Measurements from ENCODE around the gene NDFIP1. TPM values are rescaled to one million over a fixed set of nuclear protein-coding genes. Genes with fewer than 3 reads are reported as not detected.

NDFIP1 gene
- total RNA-seq, 1 experiment from 2014 or later, result 26.6 TPM

DNA sequence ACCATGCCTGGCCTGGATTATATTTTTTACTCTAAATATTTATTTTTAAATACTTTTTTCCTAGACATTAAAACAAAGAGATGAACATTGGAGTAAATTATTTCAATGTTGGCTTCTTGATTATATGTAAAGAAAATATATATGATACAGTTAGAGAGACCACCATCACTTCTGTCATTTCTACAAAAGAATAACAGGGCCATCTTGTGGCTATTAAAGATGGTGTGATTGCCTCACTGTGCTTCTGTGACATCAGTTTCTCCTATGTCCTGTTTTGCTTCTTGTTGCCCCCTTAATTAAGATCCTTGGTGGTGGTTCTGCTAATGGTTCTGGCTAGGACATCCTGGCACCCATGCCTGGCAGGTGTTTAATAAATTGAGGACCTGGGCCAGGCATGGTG lies 32.9 kb downstream of the NDFIP1 start:
- no peak overlapping the region for H2BK12ac ChIP-seq (ENCODE audit: insufficient read length, low read depth, low read length)
- no peak overlapping the region for H3K27ac ChIP-seq (ENCODE audit: insufficient read length, low read depth, low read length)
- no peak overlapping the region for H2AK5ac ChIP-seq (ENCODE audit: insufficient read length, low read length)
- H3K4me1 Mint-ChIP-seq, result no peaks in the 10 kb centered on the region
- no peak for DNase-seq
- no peak overlapping the region for H2BK20ac ChIP-seq (ENCODE audit: low read depth, low read length, poor library complexity, severe bottlenecking)
- no peak overlapping the region for H4K5ac ChIP-seq (ENCODE audit: insufficient read length, low read depth, low read length)
- no peaks in the 10 kb centered on the region for H4K20me1 ChIP-seq (ENCODE audit: control insufficient read depth, insufficient read depth, insufficient read length)
- H3K23ac ChIP-seq (ENCODE audit: insufficient read length, low read depth, low read length), result no peak overlapping the region
- H3K27ac Mint-ChIP-seq, result no peak overlapping the region
- no peak overlapping the region for H2BK120ac ChIP-seq (ENCODE audit: low read depth, low read length, poor library complexity, severe bottlenecking)
- no peaks in the 10 kb centered on the region for H3K9me3 Mint-ChIP-seq
- TF ChIP-seq, protein P1, sequence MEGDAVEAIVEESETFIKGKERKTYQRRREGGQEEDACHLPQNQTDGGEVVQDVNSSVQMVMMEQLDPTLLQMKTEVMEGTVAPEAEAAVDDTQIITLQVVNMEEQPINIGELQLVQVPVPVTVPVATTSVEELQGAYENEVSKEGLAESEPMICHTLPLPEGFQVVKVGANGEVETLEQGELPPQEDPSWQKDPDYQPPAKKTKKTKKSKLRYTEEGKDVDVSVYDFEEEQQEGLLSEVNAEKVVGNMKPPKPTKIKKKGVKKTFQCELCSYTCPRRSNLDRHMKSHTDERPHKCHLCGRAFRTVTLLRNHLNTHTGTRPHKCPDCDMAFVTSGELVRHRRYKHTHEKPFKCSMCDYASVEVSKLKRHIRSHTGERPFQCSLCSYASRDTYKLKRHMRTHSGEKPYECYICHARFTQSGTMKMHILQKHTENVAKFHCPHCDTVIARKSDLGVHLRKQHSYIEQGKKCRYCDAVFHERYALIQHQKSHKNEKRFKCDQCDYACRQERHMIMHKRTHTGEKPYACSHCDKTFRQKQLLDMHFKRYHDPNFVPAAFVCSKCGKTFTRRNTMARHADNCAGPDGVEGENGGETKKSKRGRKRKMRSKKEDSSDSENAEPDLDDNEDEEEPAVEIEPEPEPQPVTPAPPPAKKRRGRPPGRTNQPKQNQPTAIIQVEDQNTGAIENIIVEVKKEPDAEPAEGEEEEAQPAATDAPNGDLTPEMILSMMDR (conservative IDR thresholded peaks at IDR 0.05), result peak; percentile 34; the same call in 2 of the 3 replicates
- H3K4me1 ChIP-seq (ENCODE audit: insufficient read depth, low read length), result no peaks in the 10 kb centered on the region
- no peak overlapping the region for H3K56ac ChIP-seq (ENCODE audit: insufficient read length, low read depth, low read length)
- no peak overlapping the region for H2BK15ac ChIP-seq (ENCODE audit: low read depth, low read length)
- H4K8ac ChIP-seq (replicated peaks; ENCODE audit: insufficient read length, low read depth, low read length), result no peak overlapping the region
- H3K4me2 ChIP-seq (ENCODE audit: insufficient read depth, insufficient read length, low read length), result no peak overlapping the region
- H2AFZ ChIP-seq (ENCODE audit: low read length), result no peak overlapping the region
- no peaks in the 10 kb centered on the region for H3K79me2 ChIP-seq (ENCODE audit: insufficient read depth, low read length)
- no peak overlapping the region for H3K14ac ChIP-seq (ENCODE audit: insufficient read depth, low read length)
- H3K9ac ChIP-seq (ENCODE audit: extremely low read depth, insufficient read length, low read length), result no peak overlapping the region
- no peaks in the 10 kb centered on the region for H3K27me3 ChIP-seq (ENCODE audit: insufficient read depth, low read length)
- peaks cover 4 to 26% (median 17%) of the 10 kb centered on the region in 3 experiments; a peak in 6 of 7 replicates for H3K36me3 Mint-ChIP-seq (ENCODE audit: insufficient read depth in 1 of 3, low read depth in 3 of 3)
- H3K9me3 ChIP-seq (ENCODE audit: control insufficient read depth, low read depth, low read length), result no peaks in the 10 kb centered on the region
- H3K79me1 ChIP-seq (ENCODE audit: insufficient read depth, low read depth, low read length, poor library complexity, severe bottlenecking), result no peaks in the 10 kb centered on the region
- H3K27me3 Mint-ChIP-seq (ENCODE audit: low read depth), result no peaks in the 10 kb centered on the region
- H3K23me2 ChIP-seq (ENCODE audit: insufficient read length, low read depth, low read length, poor library complexity, severe bottlenecking), result no peaks in the 10 kb centered on the region
- no peak overlapping the region for H3K18ac ChIP-seq (ENCODE audit: insufficient read length, low read depth, low read length)
- no peak overlapping the region for H3T11ph ChIP-seq (ENCODE audit: low read length)
- H3K4me3 Mint-ChIP-seq, result no peak overlapping the region
- no peak overlapping the region for H2BK5ac ChIP-seq (ENCODE audit: insufficient read length, low read length)
- no peak overlapping the region for H4K91ac ChIP-seq (ENCODE audit: insufficient read length, low read depth, low read length)
- no peak overlapping the region for H3K4ac ChIP-seq (ENCODE audit: low read depth, low read length)

All from H9 (cell line).